ENCODE measurements around the gene SLC25A48.
"Not testable (repeated sequence)": the region's sequence is repeated elsewhere in the genome, so short reads cannot be mapped to it uniquely, and the experiment has no call there.

SLC25A48 gene

GRCh38 chr5:135830384-135830700, 4.1 kb upstream of the SLC25A48 start:
- DNase-seq = no peak

- DNase-seq = no peak
Measured at GRCh38 chr5:135830876-135831275, 3.6 kb upstream of the SLC25A48 start.

GRCh38 chr5:135831439-135831838, 3.0 kb upstream of the SLC25A48 start:
- no peak for DNase-seq

- DNase-seq = no peak
Measured at GRCh38 chr5:135831851-135832555, 2.5 kb upstream of the SLC25A48 start.

- no peak for DNase-seq
Measured at GRCh38 chr5:135832941-135833920, 1.2 kb upstream of the SLC25A48 start.

- DNase-seq = peak; percentile 74
Measured at GRCh38 chr5:135833961-135834638, 363 bp upstream of the SLC25A48 start.

GRCh38 chr5:135835766-135836165, 1.3 kb downstream of the SLC25A48 start:
- no peak for DNase-seq

- DNase-seq = not testable (repeated sequence)
Measured at GRCh38 chr5:135838395-135838794, 3.9 kb downstream of the SLC25A48 start.

- no peak for DNase-seq
Measured at GRCh38 chr5:135839566-135839965, 5.1 kb downstream of the SLC25A48 start.

- no peak for DNase-seq
Measured at GRCh38 chr5:135840959-135841358, 6.5 kb downstream of the SLC25A48 start.

- DNase-seq = no peak
Measured at GRCh38 chr5:135842737-135843136, 8.3 kb downstream of the SLC25A48 start.

GRCh38 chr5:135843571-135844337, 9.3 kb downstream of the SLC25A48 start:
- DNase-seq = no peak

GRCh38 chr5:135846311-135846710, 11.8 kb downstream of the SLC25A48 start:
- no peak for DNase-seq

- no peak for DNase-seq
Measured at GRCh38 chr5:135847976-135848375, 13.5 kb downstream of the SLC25A48 start.

- DNase-seq = no peak
Measured at GRCh38 chr5:135850231-135850630, 15.8 kb downstream of the SLC25A48 start.

GRCh38 chr5:135850671-135851070, 16.2 kb downstream of the SLC25A48 start:
- no peak for DNase-seq

GRCh38 chr5:135851186-135851914, 16.9 kb downstream of the SLC25A48 start:
- no peak for DNase-seq

- DNase-seq = no peak
Measured at GRCh38 chr5:135851915-135852845, 17.7 kb downstream of the SLC25A48 start.

GRCh38 chr5:135857630-135858311, 23.3 kb downstream of the SLC25A48 start:
- DNase-seq = no peak

GRCh38 chr5:135859186-135859585, 24.7 kb downstream of the SLC25A48 start:
- not testable (repeated sequence) for DNase-seq

All from OCI-M1 (cell line).